GM21619 (cell line): ENCODE data around the gene CNPY3.
A peak's percentile ranks its signal among the peaks of the same experiment; 100 is the strongest.
"Not testable (repeated sequence)": the region's sequence is repeated elsewhere in the genome, so short reads cannot be mapped to it uniquely, and the experiment has no call there.

Experiments used
- ATAC-seq: cut with Tn5 transposase; IDR thresholded peaks from one replicate; pipeline ENCODE4 v1.9.1; 2021; ENCODE audit not compliant: unreplicated experiment

The CNPY3 gene

DNA sequence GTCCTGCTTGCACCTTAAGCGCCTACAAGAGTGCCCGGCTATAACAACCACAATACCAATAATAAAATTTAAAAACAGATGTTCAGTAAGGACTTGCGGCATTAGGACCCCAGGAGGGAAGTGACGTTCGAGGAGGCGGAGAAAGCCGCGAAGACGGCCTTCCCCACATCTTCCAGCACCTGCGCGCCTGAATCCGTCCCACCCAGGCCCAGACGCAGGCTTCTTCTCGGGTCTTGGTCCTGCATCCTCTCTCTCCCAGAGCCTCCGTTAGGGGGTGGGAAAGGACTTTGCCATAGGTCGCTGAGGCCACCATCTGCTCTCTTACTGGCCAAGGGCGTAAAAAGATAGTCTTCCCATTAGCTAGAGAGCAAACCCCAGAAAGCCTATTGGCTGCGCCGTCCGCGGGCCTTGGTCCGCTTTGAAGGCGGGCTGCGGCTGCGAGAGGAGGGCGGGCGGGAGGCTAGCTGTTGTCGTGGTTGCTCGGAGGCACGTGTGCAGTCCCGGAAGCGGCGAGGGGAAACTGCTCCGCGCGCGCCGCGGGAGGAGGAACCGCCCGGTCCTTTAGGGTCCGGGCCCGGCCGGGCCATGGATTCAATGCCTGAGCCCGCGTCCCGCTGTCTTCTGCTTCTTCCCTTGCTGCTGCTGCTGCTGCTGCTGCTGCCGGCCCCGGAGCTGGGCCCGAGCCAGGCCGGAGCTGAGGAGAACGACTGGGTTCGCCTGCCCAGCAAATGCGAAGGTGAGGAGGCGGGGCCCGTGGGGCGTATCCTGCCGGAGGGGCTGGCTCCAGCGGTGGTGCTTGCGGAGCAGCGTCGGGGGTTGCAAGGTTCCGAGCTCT lies at the start of gene CNPY3:
Gene CNPY3 (plus strand): TSS at position 495 of the 835 bp plus-strand sequence. CDS start 91 bp downstream, at position 586.
- peak; percentile 66 for ATAC-seq

DNA sequence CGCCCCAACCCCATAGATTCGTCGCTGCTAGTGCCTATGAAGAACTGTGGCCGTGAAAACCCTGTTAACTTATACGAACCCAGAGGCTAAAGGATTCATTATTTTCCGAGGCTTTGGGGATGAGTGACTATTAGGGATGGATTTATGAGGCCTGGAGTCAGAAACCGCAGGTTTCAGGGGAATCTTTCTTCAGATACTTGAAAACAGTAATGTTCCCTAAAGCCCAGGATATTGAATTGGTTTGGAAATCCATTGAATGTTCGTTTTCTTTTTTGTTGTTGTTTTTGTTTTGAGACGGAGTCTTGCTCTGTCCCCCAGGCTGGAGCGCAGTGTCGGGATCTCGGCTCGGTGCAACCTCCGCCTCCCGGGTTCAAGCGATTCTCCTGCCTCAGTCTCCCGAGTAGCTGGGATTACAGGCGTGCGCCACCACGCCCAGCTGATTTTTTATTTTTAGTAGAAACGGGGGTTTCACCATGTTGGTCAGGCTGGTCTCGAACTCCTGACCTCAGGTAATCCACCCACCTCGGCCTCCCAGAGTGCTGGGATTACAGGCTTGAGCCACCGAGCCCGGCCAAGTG lies 49.0 kb upstream of the CNPY3 start:
- not testable (repeated sequence) for ATAC-seq

DNA sequence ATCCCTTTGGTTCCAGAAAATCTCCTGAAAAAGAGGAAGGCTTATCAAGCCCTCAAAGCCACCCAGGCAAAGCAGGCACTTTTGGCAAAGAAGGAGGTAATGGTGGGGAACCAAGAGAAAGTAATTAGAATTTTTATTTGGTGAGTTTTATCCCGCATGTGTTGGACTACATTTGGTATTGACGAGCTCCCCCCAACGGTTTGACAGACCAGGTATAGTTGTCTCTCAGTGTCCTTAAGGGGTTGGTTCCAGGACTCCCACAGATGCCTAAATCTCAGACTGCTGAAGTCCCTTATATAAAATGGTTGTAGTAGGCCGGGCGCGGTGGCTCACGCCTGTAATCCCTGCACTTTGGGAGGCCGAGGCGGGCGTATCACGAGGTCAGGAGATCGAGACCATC lies 48.4 kb upstream of the CNPY3 start:
- ATAC-seq: not testable (repeated sequence)

DNA sequence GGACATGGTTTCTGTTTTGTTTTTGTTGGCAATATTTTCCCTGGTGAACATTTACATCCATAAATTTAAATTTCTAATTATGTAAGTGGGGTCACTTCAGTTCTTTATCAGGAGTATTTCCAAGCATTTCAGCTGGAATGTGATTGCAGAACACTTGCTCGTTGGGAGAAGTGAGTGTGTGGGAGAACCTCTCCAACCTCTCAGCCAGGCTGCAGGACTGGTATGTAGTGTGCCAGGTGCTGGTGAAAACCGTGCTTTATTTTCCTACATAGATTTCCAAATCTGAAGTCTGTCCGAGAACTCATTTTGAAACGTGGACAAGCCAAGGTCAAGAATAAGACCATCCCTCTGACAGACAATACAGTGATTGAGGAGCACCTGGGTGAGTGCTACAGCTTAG lies 43.6 kb upstream of the CNPY3 start:
- ATAC-seq: no peak

DNA sequence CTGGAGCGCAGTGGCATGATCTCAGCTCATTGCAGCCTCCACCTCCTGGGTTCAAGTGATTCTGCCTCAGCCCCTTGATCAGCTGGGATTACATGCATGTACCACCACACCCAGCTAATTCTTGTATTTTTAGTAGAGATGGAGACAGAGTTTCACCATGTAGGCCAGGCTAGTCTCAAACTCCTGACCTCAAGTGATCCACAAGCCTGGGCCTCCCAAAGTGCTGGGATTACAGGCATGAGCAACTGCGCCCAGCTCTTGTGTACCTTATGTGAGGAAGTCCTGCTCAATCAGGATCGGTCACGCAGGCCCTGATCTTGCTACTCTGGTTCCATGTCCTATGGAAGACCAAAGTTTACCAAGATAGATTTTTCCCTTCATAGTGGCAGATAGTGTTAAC lies 41.1 kb upstream of the CNPY3 start:
- ATAC-seq: not testable (repeated sequence)

DNA sequence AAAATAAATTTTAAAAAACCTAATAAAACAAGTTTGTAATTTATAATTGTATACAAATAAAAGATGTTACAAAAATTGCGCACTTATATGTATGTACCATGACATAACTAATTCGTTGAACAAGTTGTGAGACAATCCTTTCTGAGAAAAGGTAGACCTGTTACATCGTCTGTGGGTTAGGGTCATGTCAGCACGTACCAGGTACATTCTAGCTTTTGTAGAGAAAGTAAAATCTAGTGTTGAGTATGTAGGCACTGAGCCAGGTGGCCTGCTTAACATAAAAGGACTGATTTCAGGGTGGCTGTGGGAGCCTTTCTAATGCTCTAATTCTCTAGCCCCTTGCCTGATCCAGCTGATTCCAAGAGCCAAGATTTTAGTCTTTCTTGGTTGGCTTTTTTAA lies 39.5 kb upstream of the CNPY3 start:
- no peak for ATAC-seq

DNA sequence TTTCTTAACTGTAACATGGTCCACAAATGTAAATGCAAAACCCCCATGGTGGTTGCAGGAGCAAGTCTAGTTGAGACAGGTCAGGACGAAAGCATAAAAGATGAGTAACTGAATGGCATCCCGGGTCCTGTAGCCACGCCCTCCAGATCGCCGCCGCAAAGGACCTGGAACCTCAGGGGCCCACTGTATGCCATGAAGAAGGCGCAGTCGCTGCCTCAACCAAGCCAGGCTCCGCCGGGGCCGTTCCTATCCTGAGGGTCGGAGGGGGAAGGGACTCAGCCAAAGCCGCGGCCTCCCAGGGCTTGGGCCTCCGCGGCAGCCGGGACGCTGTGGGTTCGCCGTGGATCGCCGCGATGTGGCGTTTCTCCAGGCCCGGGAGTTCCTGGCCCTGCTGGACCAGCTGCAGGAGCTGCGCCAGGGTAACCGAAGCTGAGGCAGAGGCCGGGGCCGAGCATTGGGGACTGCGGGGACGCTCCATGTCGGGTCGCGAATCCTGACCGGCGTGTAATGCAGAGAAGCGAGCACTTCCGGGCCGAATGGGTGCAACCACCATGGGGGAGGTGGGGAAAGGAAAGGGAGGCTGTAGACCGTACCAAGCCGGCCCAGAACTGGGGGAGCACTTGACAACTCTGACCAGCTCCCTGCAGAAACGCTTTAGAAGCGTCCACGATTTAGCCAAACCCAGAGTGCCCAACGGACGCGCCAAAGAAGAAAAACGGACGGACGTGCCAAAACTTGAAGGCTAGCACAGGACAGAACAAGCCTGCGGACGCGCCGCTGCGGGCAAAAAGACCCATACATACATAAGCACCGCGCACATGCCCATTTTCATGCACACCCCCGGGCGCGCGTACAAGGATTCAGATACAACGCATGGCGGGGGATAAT lies 38.7 kb upstream of the CNPY3 start:
- peak; percentile 90 for ATAC-seq

DNA sequence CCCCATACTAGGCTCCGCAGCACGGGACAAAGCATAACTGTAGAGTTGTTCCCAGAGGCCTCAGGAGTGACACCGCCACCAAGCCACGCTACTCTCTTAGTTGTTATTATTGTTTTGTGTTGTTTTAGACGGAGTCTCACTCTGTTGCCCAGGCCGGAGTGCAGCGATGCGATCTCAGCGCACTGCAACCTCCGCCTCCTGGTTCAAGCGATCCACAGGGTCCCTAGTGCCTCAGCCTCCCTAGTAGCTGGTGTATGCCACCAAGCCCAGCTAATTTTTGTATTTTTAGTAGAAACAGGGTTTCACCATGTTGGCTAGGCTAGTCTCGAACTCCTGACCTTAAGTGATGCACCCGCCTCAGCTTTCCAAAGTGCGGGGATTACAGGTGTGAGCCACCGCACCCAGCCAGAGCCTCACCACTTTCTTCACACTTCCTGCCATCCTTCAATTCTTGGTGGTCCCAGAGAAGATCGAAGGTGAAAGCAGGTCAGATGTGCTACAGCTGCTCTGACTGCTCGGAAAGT lies 38.0 kb upstream of the CNPY3 start:
- no peak for ATAC-seq

DNA sequence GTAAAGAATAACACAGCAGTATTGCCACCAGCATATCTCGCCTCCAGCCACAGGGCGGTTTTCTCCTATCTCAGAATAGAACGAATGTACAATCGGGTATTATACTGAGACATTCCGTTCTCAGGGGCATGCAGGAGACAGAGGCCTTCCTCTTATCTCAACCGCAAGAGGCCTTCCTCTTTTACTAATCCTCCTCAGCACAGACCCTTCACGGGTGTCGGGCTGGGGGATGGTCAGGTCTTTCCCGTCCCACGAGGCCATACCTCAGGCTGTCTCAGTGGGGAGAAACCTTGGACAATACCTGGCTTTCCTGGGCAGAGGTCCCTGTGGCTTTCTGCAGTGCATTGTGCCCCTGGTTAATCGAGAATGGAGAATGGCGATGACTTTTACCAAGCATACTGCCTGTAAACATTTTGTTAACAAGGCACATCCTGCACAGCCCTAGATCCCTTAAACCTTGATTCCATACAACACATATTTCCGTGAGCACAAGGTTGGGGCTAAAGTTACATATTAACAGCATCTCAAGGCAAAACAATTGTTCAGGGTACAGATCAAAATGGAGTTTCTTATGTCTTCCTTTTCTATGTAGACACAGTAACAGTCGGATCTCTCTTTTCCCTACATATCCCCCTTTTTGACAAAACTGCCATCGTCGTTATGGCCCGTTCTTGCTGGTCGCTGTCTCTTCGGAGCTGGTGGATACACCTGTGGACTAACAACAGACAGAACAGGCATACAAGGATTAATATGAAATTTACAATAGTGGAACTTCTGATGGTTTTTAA lies 35.0 kb upstream of the CNPY3 start:
- ATAC-seq: not testable (repeated sequence)

DNA sequence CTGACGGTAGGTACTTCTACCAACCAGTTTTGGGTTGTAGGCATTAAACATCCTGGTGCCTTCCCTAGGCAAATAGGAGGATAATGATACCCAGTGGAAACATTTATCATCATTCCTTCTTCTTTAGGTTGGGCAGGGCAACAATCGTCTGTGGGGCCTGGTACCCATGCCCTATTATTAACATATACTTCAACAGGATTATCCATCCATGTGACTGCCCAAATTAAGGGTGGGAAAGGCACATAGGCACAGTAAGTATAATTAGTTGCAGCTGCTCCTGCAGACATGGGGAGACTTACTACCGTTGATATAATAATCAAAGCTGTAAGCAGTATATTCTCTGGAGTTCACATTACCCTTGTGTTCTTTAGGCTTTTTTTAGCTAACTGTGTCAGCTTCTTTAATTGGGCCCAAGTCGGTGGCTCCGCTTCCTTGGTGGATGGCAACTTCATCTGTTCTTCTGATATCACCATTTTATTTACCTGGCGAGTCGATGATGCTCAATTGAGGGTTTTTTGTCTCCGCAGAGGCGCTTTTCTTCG lies 33.0 kb upstream of the CNPY3 start:
- ATAC-seq: no peak

DNA sequence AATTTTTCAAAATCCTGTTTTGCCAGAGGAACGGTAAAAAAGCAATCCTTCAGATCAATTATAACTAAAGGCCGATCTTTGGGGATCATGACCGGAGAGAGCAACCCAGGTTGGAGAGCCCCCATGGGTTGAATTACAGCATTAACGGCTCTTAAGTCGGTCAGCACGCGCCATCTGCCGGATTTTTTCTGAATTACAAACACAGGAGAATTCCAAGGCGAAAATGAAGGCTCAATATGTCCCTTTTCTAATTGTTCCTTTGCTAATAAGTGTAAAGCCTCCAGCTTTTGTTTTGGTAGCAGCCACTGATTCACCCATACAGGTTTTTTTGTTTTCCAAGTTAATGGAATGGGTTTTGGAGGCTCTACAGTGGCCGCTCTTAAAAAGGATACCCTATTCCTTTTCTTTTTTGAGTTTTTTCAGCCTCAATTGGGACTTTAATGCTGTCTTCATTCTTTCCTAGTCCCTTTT lies 30.4 kb upstream of the CNPY3 start:
- no peak for ATAC-seq

DNA sequence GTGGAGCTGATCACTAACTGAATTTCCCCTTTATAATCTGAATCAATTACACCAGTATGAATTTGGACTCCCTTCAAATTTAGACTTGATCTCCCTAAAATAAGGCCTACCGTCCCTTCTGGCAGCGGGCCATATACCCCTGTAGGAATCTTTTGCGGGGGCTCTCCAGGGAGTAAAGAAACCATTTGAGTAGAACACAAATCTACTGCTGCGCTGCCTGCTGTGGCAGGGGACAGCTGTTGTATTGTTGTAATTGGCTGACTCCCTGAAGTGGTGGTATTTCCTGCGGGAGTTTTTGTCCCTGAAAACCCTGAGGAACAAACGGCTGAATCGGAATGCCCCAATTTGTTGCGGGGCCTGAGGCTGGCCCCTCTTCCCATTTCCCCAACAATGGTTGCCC lies 29.4 kb upstream of the CNPY3 start:
- no peak for ATAC-seq

DNA sequence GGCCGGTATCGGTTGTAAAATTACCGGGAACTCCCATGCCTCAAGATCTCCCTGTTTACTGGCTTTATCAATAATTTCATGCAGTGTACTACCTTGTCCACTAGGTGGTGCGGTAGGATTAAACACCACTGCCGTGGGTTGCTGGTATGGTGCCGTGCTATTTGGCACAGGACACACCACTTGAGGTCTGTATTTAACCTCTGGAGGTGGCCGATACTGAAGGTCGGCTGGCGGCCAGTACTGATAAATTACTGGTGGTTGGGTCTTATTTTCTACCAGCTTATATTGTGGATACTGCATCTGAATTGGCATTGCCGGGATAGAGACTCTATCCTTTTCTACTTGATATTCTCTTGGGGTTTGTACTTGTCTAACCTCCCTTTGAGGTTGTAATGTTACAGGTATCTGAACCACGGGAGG lies 27.7 kb upstream of the CNPY3 start:
- peak; percentile 60 for ATAC-seq

DNA sequence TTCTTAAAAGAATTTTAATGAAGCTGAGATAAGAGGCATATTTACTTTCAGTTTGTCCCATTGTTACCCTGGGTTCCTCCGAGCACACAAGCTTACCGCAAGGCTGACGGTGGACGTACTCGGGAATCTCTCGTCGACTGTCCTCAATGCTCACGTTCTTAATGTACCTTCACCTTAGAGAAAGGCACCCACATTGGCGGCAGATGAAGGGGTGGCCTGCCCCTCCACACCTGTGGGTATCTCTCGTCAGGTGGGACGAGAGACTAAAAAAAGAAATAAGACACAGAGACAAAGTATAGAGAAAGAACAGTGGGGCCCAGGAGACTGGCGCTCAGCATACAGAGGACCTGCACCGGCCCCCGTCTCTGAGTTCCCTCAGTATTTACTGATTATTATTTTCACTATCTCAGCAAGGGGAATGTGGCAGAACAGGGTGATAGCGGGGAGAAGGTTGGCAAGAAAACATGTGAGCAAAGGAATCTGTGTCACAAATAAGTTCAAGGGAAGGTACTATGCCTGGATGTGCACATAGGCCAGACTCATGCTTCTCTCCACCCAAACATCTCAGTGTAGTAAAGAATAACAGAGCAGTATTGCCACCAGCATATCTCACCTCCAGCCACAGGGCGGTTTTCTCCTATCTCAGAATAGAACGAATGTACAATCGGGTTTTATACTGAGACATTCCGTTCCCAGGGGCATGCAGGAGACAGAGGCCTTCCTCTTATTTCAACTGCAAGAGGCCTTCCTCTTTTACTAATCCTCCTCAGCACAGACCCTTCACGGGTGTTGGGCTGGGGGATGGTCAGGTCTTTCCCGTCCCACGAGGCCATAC lies 26.6 kb upstream of the CNPY3 start:
- ATAC-seq: not testable (repeated sequence)

DNA sequence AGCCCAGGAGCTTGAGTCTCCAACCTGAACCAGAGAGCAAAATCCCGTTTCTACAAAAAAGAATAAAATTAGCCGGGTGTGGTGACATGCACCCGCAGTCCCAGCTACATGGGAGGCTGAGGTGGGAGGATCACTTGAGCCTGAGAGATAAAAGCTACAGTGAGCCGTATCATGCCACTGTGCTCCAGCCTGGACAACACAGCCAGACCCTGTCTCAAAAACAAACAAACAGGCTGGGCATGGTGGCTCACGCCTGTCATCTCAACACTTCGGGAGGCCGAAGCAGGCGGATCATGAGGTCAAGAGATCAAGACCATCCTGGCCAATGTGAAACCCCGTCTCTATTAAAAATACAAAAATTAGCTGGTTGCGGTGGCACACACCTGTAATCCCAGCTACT lies 24.8 kb upstream of the CNPY3 start:
- ATAC-seq: no peak

DNA sequence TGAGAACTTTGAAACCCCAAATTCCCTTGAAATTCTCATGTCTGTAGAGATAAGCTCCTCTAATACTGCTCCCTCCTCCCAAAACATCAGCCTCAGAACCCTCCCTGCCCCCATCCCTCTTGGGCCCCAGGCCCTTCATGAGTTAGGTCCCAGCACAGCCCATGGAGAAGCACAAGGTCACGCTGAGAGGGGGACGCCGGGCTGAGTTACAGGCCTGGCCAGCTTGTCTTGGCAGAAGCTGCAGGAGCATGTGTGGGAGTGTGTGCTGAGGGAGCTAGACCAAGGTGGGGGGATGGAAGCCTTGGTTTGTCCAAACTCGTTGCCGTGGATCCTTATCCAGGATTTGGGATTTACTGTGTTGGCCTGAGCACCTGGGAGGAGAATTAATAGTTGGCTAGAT lies 21.9 kb upstream of the CNPY3 start:
- ATAC-seq: no peak

DNA sequence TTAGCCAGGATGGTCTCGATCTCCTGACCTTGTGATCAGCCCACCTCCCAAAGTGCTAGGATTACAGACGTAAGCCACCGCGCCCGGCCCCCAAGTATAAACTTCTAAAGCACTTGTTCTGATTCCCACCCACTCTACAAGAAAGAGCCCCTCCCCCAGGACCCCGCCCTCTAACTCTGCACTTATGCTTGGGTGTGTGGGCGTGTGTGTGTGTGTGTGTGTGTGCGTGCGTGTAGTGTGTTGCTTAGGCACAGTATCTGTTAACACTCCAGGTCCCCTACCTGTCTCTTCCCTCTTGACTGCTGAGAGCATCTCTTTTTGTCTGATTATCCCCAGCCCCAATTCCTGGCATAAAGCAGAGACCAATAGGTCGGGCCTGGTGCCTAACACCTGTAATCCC lies 19.4 kb upstream of the CNPY3 start:
- no peak for ATAC-seq

DNA sequence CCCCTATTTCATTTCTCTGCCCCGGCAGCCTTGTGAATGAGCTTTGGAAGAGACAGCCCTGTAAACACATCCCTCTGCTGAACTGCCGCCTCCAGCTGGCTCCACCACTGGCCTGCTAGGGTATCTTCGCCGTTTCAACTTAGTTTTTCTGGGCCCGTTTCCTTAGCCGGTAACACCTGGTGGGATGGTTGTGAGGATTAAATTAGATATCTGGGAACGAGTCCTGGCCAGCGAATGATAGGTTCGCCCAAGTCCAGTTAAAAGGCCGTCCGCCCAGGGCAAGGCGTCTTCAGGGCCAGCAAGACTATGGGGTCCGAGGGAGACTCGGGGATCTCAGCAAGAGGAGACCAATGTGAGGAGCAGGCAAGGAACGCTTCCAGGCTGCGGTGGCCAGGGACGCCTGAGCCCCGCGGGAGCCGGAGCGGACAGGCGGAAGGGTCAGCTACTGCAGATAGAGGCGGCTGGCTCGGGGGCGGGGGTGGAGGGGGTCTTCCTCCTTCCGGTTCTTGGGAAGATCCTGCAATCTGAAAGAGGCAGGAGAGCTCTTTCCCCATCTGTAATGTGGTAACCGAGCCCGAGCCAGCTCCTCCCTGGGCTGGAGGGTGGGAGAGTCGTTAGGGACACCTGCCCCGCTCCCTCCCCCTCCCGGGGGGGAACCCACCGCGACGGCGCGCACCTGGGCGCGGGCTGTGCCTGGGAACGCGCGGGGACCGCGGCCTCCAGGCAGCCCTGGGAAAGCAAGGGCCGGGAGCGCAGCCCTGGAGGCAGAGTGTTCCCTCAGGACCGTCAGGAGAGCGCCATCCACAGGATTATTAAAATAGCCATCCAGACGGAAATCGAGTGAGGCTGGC lies 17.9 kb upstream of the CNPY3 start:
- ATAC-seq: no peak
